IPS-18c (cell line): ENCODE measurements around the gene NFKB1.

Experiments
- H3K4me3 ChIP-seq: 2 replicates; pipeline ENCODE4 v1.7.0; 2013; ENCODE audit warnings: low read depth, mild to moderate bottlenecking, low read length, moderate library complexity; ENCODE audit not compliant: insufficient read depth
- H3K9me3 ChIP-seq: one replicate; pipeline ENCODE4 v1.6.1; 2013; ENCODE audit warnings: mild to moderate bottlenecking, low read length, moderate library complexity; ENCODE audit not compliant: control insufficient read depth, insufficient read depth

NFKB1 gene

GRCh38 chr4:102620697-102621497 lies 119.7 kb downstream of the NFKB1 start:
- no peak overlapping the region for H3K4me3 ChIP-seq
- no peaks in the 10 kb centered on the region for H3K9me3 ChIP-seq

- Histone ChIP-seq H3K4me3 (no peak overlapping the region), H3K9me3 (no peaks in the 10 kb centered on the region)
These were observed 122.5 kb downstream of the NFKB1 start for GRCh38 chr4:102623622-102624021.

GRCh38 chr4:102624505-102624904 lies 123.3 kb downstream of the NFKB1 start:
- Histone ChIP-seq H3K9me3 (no peaks in the 10 kb centered on the region), H3K4me3 (no peak overlapping the region)

- Histone ChIP-seq H3K9me3 (no peaks in the 10 kb centered on the region), H3K4me3 (no peak overlapping the region)
These were observed 124.2 kb downstream of the NFKB1 start for GRCh38 chr4:102625232-102625930.

- H3K9me3 ChIP-seq: no peaks in the 10 kb centered on the region
- no peak overlapping the region for H3K4me3 ChIP-seq
These were observed 126.8 kb downstream of the NFKB1 start for GRCh38 chr4:102627831-102628523.

GRCh38 chr4:102629673-102630072 lies 128.5 kb downstream of the NFKB1 start:
- Histone ChIP-seq H3K4me3 (no peak overlapping the region), H3K9me3 (no peaks in the 10 kb centered on the region)

- no peak overlapping the region for H3K4me3 ChIP-seq
- H3K9me3 ChIP-seq: no peaks in the 10 kb centered on the region
These were observed 130.5 kb downstream of the NFKB1 start for GRCh38 chr4:102631616-102632015.

- no peak overlapping the region for H3K4me3 ChIP-seq
- H3K9me3 ChIP-seq: no peaks in the 10 kb centered on the region
These were observed 131.3 kb downstream of the NFKB1 start for GRCh38 chr4:102632241-102633065.

- H3K4me3 ChIP-seq: no peak overlapping the region
These were observed 131.9 kb downstream of the NFKB1 start for GRCh38 chr4:102633100-102633499.

GRCh38 chr4:102637391-102637790 lies 136.2 kb downstream of the NFKB1 start:
- no peaks in the 10 kb centered on the region for H3K9me3 ChIP-seq
- no peak overlapping the region for H3K4me3 ChIP-seq

More at GRCh38 chr4:102633100-102633499, 131.9 kb downstream of the NFKB1 start:
- H3K9me3 ChIP-seq: no peaks in the 10 kb centered on the region

GRCh38 chr4:102638621-102639020 lies 137.5 kb downstream of the NFKB1 start:
- H3K4me3 ChIP-seq: no peak overlapping the region
- H3K9me3 ChIP-seq: no peaks in the 10 kb centered on the region

GRCh38 chr4:102639598-102639997 lies 138.4 kb downstream of the NFKB1 start:
- H3K9me3 ChIP-seq: no peaks in the 10 kb centered on the region
- no peak overlapping the region for H3K4me3 ChIP-seq

GRCh38 chr4:102640669-102641068 lies 139.5 kb downstream of the NFKB1 start:
- Histone ChIP-seq H3K4me3 (no peak overlapping the region), H3K9me3 (no peaks in the 10 kb centered on the region)

GRCh38 chr4:102641793-102642192 lies 140.6 kb downstream of the NFKB1 start:
- Histone ChIP-seq H3K4me3 (no peak overlapping the region), H3K9me3 (no peaks in the 10 kb centered on the region)

GRCh38 chr4:102642631-102643298 lies 141.6 kb downstream of the NFKB1 start:
- H3K9me3 ChIP-seq: no peaks in the 10 kb centered on the region
- H3K4me3 ChIP-seq: no peak overlapping the region

GRCh38 chr4:102647117-102647516 lies 146.0 kb downstream of the NFKB1 start:
- H3K4me3 ChIP-seq: no peak overlapping the region
- no peaks in the 10 kb centered on the region for H3K9me3 ChIP-seq

GRCh38 chr4:102657206-102657605 lies 156.0 kb downstream of the NFKB1 start:
- no peak overlapping the region for H3K4me3 ChIP-seq

More at GRCh38 chr4:102657206-102657605, 156.0 kb downstream of the NFKB1 start:
- H3K9me3 ChIP-seq: no peaks in the 10 kb centered on the region
